H9 (cell line): Measurements from ENCODE around the gene TRIM7. TPM values are rescaled to one million over a fixed set of nuclear protein-coding genes. Genes with fewer than 3 reads are reported as not detected.

Experiments used
- DNase-seq: peaks from one replicate; pipeline ENCODE4 v3.0.0-alpha.2; 2017
- H2AFZ ChIP-seq: one replicate; pipeline ENCODE4 v1.6.1; 2013; ENCODE audit warnings: mild to moderate bottlenecking, low read length, control low read depth, moderate library complexity
- H2AK5ac ChIP-seq: 2 replicates; pipeline ENCODE4 v1.6.1; 2013; ENCODE audit warnings: low read length, control low read depth, mixed read lengths; ENCODE audit not compliant: insufficient read length
- H2BK120ac ChIP-seq: one replicate; pipeline ENCODE4 v1.6.1; 2013; ENCODE audit warnings: low read depth, mild to moderate bottlenecking, low read length, control low read depth, inconsistent platforms; ENCODE audit not compliant: poor library complexity, severe bottlenecking
- H2BK12ac ChIP-seq: 2 replicates; pipeline ENCODE4 v1.6.1; 2013; ENCODE audit warnings: low read length, control low read depth, mixed read lengths, low read depth; ENCODE audit not compliant: insufficient read length
- H2BK15ac ChIP-seq: 2 replicates; pipeline ENCODE4 v1.6.1; 2013; ENCODE audit warnings: low read depth, low read length, control low read depth
- H2BK20ac ChIP-seq: one replicate; pipeline ENCODE4 v1.6.1; 2013; ENCODE audit warnings: low read depth, mild to moderate bottlenecking, low read length, control low read depth, inconsistent platforms; ENCODE audit not compliant: poor library complexity, severe bottlenecking
- H2BK5ac ChIP-seq: 2 replicates; pipeline ENCODE4 v1.6.1; 2013; ENCODE audit warnings: low read length, control low read depth, mixed read lengths; ENCODE audit not compliant: insufficient read length
- H3K14ac ChIP-seq: 2 replicates; pipeline ENCODE4 v1.6.1; 2013; ENCODE audit warnings: low read length, control low read depth; ENCODE audit not compliant: insufficient read depth
- H3K18ac ChIP-seq: 2 replicates; pipeline ENCODE4 v1.6.1; 2013; ENCODE audit warnings: low read depth, mild to moderate bottlenecking, mixed read lengths, low read length, control low read depth; ENCODE audit not compliant: insufficient read length
- H3K23ac ChIP-seq: 2 replicates; pipeline ENCODE4 v1.6.1; 2013; ENCODE audit warnings: low read length, control low read depth, mixed read lengths, low read depth; ENCODE audit not compliant: insufficient read length
- H3K23me2 ChIP-seq: 2 replicates; pipeline ENCODE4 v1.6.1; 2013; ENCODE audit warnings: low read depth, mild to moderate bottlenecking, mixed read lengths, low read length, control low read depth; ENCODE audit not compliant: insufficient read length, poor library complexity, severe bottlenecking
- H3K27ac ChIP-seq: 2 replicates; pipeline ENCODE4 v1.5.1; 2013; ENCODE audit warnings: low read length, control low read depth, mixed read lengths, low read depth; ENCODE audit not compliant: insufficient read length
- H3K27me3 ChIP-seq: 2 replicates; pipeline ENCODE4 v1.6.1; 2013; ENCODE audit warnings: low read length, control low read depth, inconsistent platforms; ENCODE audit not compliant: insufficient read depth
- H3K4ac ChIP-seq: 2 replicates; pipeline ENCODE4 v1.6.1; 2013; ENCODE audit warnings: low read depth, mild to moderate bottlenecking, control low read depth, inconsistent platforms, low read length, moderate library complexity
- H3K4me1 ChIP-seq: 2 replicates; pipeline ENCODE4 v1.6.1; 2013; ENCODE audit warnings: low read length, control low read depth, inconsistent platforms; ENCODE audit not compliant: insufficient read depth
- H3K4me2 ChIP-seq: 2 replicates; pipeline ENCODE4 v1.6.1; 2013; ENCODE audit warnings: low read length, control low read depth, mixed read lengths; ENCODE audit not compliant: insufficient read length, insufficient read depth
- H3K56ac ChIP-seq: 2 replicates; pipeline ENCODE4 v1.6.1; 2013; ENCODE audit warnings: low read depth, mild to moderate bottlenecking, mixed read lengths, low read length, control low read depth; ENCODE audit not compliant: insufficient read length
- H3K79me1 ChIP-seq: 2 replicates; pipeline ENCODE4 v1.6.1; 2013; ENCODE audit warnings: low read depth, mild to moderate bottlenecking, moderate library complexity, low read length, control low read depth, inconsistent platforms; ENCODE audit not compliant: insufficient read depth, poor library complexity, severe bottlenecking
- H3K79me2 ChIP-seq: 2 replicates; pipeline ENCODE4 v1.6.1; 2013; ENCODE audit warnings: low read length, control low read depth, inconsistent platforms; ENCODE audit not compliant: insufficient read depth
- H3K9ac ChIP-seq: 2 replicates; pipeline ENCODE4 v1.6.1; 2013; ENCODE audit warnings: low read length, control low read depth, mixed read lengths; ENCODE audit not compliant: insufficient read length; ENCODE audit errors: extremely low read depth
- H3K9me3 ChIP-seq: one replicate; pipeline ENCODE4 v1.6.1; 2013; ENCODE audit warnings: low read depth, low read length, inconsistent platforms; ENCODE audit not compliant: control insufficient read depth
- H3T11ph ChIP-seq: one replicate; pipeline ENCODE4 v1.6.1; 2013; ENCODE audit warnings: mild to moderate bottlenecking, low read length, control low read depth, inconsistent platforms
- H4K20me1 ChIP-seq: one replicate; pipeline ENCODE4 v1.6.1; 2013; ENCODE audit not compliant: control insufficient read depth, insufficient read length, insufficient read depth
- H4K5ac ChIP-seq: 2 replicates; pipeline ENCODE4 v1.6.1; 2013; ENCODE audit warnings: low read depth, mild to moderate bottlenecking, mixed read lengths, low read length, control low read depth; ENCODE audit not compliant: insufficient read length
- H4K8ac ChIP-seq: replicated peaks from 2 replicates; pipeline ENCODE4 v1.6.1; 2013; ENCODE audit warnings: low read length, control low read depth, mixed read lengths, low read depth; ENCODE audit not compliant: insufficient read length
- H4K91ac ChIP-seq: 2 replicates; pipeline ENCODE4 v1.6.1; 2013; ENCODE audit warnings: low read depth, mild to moderate bottlenecking, moderate library complexity, mixed read lengths, low read length, control low read depth; ENCODE audit not compliant: insufficient read length
- H3K27ac Mint-ChIP-seq, 3 experiments: 2 replicates in 2 of 3; 3 replicates in 1 of 3; pipeline ENCODE4 v1.8.0; 2020 to 2021; ENCODE audit warnings: mixed read lengths in 3 of 3, mild to moderate bottlenecking in 1 of 3, moderate library complexity in 1 of 3
- H3K27me3 Mint-ChIP-seq: 2 replicates; pipeline ENCODE4 v1.8.0; 2021; ENCODE audit warnings: low read depth, mild to moderate bottlenecking, moderate library complexity, mixed read lengths
- H3K36me3 Mint-ChIP-seq, 3 experiments: 2 replicates in 2 of 3; 3 replicates in 1 of 3; pipeline ENCODE4 v1.8.0; 2020 to 2021; ENCODE audit warnings: low read depth in 3 of 3, mixed read lengths in 3 of 3; ENCODE audit not compliant: insufficient read depth in 1 of 3
- H3K4me1 Mint-ChIP-seq, 2 experiments: 2 replicates each; pipeline ENCODE4 v1.8.0; 2020; ENCODE audit warnings: mixed read lengths in 2 of 2
- H3K4me3 Mint-ChIP-seq, 2 experiments: 2 replicates in 1 of 2; 3 replicates in 1 of 2; pipeline ENCODE4 v1.8.0; 2020 to 2021; ENCODE audit warnings: mild to moderate bottlenecking in 2 of 2, mixed read lengths in 2 of 2, moderate library complexity in 1 of 2
- H3K9me3 Mint-ChIP-seq, 2 experiments: 2 replicates in 1 of 2; 3 replicates in 1 of 2; pipeline ENCODE4 v1.8.0; 2020; ENCODE audit warnings: mild to moderate bottlenecking in 2 of 2, mixed read lengths in 2 of 2, moderate library complexity in 1 of 2
- WGBS: extraction: QIAGEN DNeasy Blood & Tissue Kit; methylation state at CpG from one replicate; pipeline ENCODE4 v1.1.7; 2013; ENCODE audit warnings: missing lambda C conversion rate, low lambda C conversion rate, mixed read lengths; ENCODE audit not compliant: insufficient read length; ENCODE audit errors: extremely low coverage; 5-methylcytosine and 5-hydroxymethylcytosine counted together
- long read RNA-seq: library from polyadenylated mRNA; unstranded; transcript quantifications from one replicate; pipeline ENCODE4 v2.0.0, GENCODE V29; 2020
- total RNA-seq: library from RNA; stranded (reverse); gene quantifications from 2 replicates; pipeline ENCODE4 v1.2.1, GENCODE V29; 2021
- TF ChIP-seq, protein P1 (sequence below): fragments of 200-600 bp; sonication (generic); conservative IDR thresholded peaks from 3 replicates; pipeline ENCODE4 v1.8.0; 2021; ENCODE audit warnings: antibody characterized with exemption, mild to moderate bottlenecking

The TRIM7 gene
- not detected in 2 replicates for total RNA-seq
- long read RNA-seq, result 0 reads

DNA sequence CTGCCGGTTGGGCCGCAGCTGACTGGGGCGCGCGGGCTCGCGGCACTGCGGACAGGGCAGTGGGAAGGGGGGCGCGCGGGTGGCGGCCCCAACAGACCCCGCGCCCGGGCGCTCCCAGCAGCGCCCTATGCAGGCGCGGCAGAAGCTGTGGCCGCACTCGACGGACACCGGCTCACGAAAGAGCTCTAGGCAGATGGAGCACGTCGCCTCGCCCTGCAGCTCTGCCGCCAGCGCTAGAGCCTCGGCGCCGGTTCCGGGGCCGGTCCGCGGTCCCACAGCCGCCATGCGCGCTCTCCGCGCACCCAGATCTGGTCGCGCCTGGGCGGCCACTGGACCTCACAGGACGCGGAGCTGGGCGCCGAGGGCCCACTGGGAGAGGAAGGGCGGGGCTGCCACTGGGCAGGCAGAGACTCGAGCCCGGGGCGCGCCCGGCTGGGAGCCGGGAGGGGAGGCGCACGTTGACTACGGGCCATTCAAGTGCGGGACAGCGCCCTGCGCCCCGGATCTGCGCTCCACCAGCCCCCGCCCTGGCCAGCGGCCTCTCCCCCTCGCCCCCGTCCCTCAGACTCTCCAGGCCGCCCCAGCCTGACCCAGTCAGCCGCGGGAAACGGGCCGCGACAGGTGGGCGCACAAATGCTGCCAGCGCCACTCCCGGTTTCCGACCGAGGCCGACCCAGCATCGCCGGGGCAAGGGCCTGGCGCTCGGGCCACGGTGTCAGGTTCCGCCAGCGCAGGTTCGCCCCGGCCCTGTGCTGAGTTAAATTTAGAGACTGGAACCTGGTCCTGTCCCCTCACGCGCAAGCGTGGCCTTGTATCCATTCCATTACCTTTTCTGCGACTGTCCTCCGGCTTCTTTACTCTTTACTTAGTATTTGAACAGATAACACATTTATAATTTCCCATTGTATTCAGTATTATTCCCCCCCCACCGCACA is at the start of gene TRIM7:
Gene TRIM7 (minus strand): TSS at position 371 of the 935 bp plus-strand sequence. CDS start 86 bp downstream, at position 285.
- peaks cover 0 to 8% (median 0%) of the 10 kb centered on the region in 3 experiments; a peak in 2 of 7 replicates for H3K36me3 Mint-ChIP-seq
- Histone ChIP-seq H3K9me3 (no peaks in the 10 kb centered on the region), H4K8ac (no peak within 1 kb of the TSS), H3K27ac (no peak within 1 kb of the TSS), H2BK15ac (no peak within 1 kb of the TSS), H3T11ph (no peak within 1 kb of the TSS), H3K56ac (no peak within 1 kb of the TSS), H3K4me1 (no peaks in the 10 kb centered on the region; the same call in 1 of the 2 replicates), H2BK5ac (no peak within 1 kb of the TSS), H2AFZ (no peak within 1 kb of the TSS), H3K23ac (no peak within 1 kb of the TSS), H3K4me2 (peak within 1 kb of the TSS; percentile 92), H2AK5ac (no peak within 1 kb of the TSS), H3K27me3 (peaks cover 26% of the 10 kb centered on the region; the same call in 1 of the 2 replicates), H3K18ac (no peak within 1 kb of the TSS), H2BK20ac (no peak within 1 kb of the TSS), H2BK12ac (no peak within 1 kb of the TSS), H3K23me2 (peaks cover 26% of the 10 kb centered on the region), H2BK120ac (no peak within 1 kb of the TSS), H4K5ac (no peak within 1 kb of the TSS), H3K79me1 (no peaks in the 10 kb centered on the region), H3K4ac (no peak within 1 kb of the TSS), H4K20me1 (no peaks in the 10 kb centered on the region), H3K79me2 (no peaks in the 10 kb centered on the region), H3K14ac (no peak within 1 kb of the TSS), H3K9ac (peak within 1 kb of the TSS; percentile 62), H4K91ac (no peak within 1 kb of the TSS)
- peaks cover 30 to 38% of the 10 kb centered on the region in 2 experiments for H3K4me1 Mint-ChIP-seq
- TF ChIP-seq, protein P1, sequence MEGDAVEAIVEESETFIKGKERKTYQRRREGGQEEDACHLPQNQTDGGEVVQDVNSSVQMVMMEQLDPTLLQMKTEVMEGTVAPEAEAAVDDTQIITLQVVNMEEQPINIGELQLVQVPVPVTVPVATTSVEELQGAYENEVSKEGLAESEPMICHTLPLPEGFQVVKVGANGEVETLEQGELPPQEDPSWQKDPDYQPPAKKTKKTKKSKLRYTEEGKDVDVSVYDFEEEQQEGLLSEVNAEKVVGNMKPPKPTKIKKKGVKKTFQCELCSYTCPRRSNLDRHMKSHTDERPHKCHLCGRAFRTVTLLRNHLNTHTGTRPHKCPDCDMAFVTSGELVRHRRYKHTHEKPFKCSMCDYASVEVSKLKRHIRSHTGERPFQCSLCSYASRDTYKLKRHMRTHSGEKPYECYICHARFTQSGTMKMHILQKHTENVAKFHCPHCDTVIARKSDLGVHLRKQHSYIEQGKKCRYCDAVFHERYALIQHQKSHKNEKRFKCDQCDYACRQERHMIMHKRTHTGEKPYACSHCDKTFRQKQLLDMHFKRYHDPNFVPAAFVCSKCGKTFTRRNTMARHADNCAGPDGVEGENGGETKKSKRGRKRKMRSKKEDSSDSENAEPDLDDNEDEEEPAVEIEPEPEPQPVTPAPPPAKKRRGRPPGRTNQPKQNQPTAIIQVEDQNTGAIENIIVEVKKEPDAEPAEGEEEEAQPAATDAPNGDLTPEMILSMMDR, result no peak
- peaks cover 71% of the 10 kb centered on the region for H3K27me3 Mint-ChIP-seq
- DNase-seq, result no peak
- peak within 1 kb of the TSS; percentile 92 to 99 for H3K4me3 Mint-ChIP-seq
- WGBS, result no CpG with 5 or more reads among the region's 94 CpGs
- H3K27ac Mint-ChIP-seq, result no peak within 1 kb of the TSS
- H3K9me3 Mint-ChIP-seq, result peaks cover 11 to 16% of the 10 kb centered on the region in 2 experiments; a peak in 3 of 5 replicates
